Activated T-cell treated with anti-CD3 and anti-CD28 coated beads, Interleukin-2, amount 50 U/mL, for 4 hours (primary cell): Measurements from ENCODE around the gene SRPRA. TPM values are rescaled to one million over a fixed set of nuclear protein-coding genes. Genes with fewer than 3 reads are reported as not detected.

ENCODE experiments used
- ATAC-seq, 2 donors: fragments of 200-7000 bp; cut with Tn5 transposase; one replicate each; pipeline ENCODE4 v1.10.0; 2021
- DNase-seq: peaks from one replicate; pipeline ENCODE4 v3.0.0-alpha.2; 2020
- H3K27me3 Mint-ChIP-seq: one replicate; pipeline ENCODE4 v1.8.0; 2021; ENCODE audit warnings: low read depth, mixed read lengths
- H3K36me3 Mint-ChIP-seq: one replicate; pipeline ENCODE4 v1.8.0; 2022; ENCODE audit warnings: mixed read lengths; ENCODE audit not compliant: insufficient read depth
- H3K4me1 Mint-ChIP-seq: one replicate; pipeline ENCODE4 v1.8.0; 2021; ENCODE audit warnings: low read depth, mixed read lengths
- H3K4me3 Mint-ChIP-seq: one replicate; pipeline ENCODE4 v1.8.0; 2021; ENCODE audit warnings: mild to moderate bottlenecking, moderate library complexity, mixed read lengths
- H3K9me3 Mint-ChIP-seq: one replicate; pipeline ENCODE4 v1.8.0; 2021; ENCODE audit warnings: mixed read lengths
- total RNA-seq, 3 donors: library from RNA; stranded (reverse); gene quantifications; one replicate each; pipeline ENCODE4 v1.2.1, GENCODE V29; 2021

The SRPRA gene
- total RNA-seq, 3 donors from 2014 or later = 213 to 222 (median 214) TPM

DNA sequence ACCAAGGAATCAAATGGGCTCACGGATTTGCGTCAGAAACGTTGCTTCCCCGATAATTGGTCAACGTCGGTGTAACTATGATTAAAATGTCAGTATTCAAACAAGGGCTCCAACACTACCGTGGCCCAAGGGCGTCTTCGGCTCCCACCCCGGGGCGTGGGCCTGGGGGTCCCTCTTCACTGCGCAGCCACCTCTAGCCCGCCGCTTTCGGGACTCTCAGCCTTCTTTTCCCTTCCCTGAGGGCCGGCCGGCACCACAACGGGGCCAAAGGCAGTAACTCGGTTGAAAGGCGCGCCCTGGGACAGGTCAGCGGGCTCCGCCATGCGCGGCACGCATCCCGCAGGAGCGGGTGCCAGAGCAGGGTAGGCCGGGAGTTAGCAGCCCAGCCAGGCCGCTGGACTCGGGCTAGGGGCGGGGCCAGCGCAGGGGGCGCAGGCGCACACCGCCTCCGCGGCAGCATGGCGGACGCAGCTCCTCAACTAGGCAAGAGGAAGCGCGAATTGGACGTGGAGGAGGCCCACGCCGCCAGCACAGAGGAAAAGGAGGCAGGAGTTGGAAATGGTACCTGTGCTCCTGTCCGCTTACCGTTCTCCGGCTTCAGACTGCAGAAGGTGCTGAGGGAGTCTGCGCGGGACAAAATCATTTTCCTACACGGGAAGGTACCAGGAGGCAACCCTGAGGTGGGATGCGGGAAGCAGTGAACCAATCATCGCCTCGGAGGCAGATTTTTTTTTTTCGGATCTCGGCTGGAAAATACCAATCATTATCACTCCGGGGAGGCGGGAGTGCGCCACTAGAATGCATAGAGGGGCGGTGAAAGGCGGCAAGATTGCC is 35.1 kb upstream of the SRPRA start, which contains the start of gene DCPS:
TSS of gene DCPS (plus strand) at position 438 of the 834 bp plus-strand sequence. CDS start at position 459, 21 bp downstream.
- Mint-ChIP-seq H3K4me3 (peak within 1 kb of the TSS; percentile 94), H3K9me3 (no peaks in the 10 kb centered on the region), H3K4me1 (peaks cover 34% of the 10 kb centered on the region), H3K27me3 (no peaks in the 10 kb centered on the region), H3K36me3 (peaks cover 10% of the 10 kb centered on the region)
- ATAC-seq (peak; percentile 95 to 97), DNase-seq (peak; percentile 80)

DNA sequence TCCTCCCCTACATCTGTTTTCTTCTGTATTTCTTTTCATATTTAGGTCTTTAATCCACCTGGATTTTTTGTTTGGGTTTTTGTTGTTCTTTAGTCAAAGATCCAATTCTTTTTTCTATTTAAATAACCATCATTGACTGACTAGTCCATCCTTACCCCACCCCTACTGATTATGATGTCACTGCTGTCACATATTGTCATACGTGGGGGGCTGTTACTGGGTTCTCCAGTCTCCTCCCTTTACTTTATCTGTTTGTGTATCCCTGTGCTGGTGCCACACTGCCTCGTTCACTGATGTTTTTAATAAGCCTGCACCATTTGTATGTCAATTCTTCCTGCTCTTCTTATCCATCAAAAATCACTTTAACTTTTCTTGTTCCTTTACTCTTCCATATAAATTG is 28.3 kb upstream of the SRPRA start:
- ATAC-seq (no peak), DNase-seq (no peak)
- Mint-ChIP-seq H3K36me3 (peaks cover 15% of the 10 kb centered on the region), H3K4me3 (no peak overlapping the region), H3K9me3 (no peaks in the 10 kb centered on the region), H3K4me1 (peaks cover 8% of the 10 kb centered on the region), H3K27me3 (no peaks in the 10 kb centered on the region)

DNA sequence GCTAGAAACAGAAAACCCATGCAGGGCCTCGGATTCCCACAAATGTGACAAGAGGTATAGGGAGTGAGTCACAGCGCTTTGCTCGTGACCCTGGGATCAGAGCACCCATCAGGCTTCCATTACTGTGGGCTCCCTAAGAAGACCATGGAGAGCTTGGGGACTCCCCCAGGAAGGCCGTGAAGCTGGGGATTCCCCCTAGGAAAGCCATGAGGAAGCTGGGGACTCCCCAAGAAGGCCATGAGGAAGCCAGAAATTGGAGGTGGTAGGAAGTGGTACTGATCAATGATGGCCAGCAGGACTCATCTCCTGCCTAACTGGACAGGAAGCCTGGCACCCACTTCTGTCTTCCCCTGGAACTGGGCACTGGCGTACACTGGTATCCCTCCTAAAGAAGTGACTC is 25.0 kb upstream of the SRPRA start:
- DNase-seq (no peak), ATAC-seq (no peak)
- no peaks in the 10 kb centered on the region for H3K9me3 Mint-ChIP-seq
- H3K4me1 Mint-ChIP-seq = peaks cover 8% of the 10 kb centered on the region
- no peak overlapping the region for H3K4me3 Mint-ChIP-seq
- peaks cover 17% of the 10 kb centered on the region for H3K36me3 Mint-ChIP-seq
- H3K27me3 Mint-ChIP-seq = no peaks in the 10 kb centered on the region

DNA sequence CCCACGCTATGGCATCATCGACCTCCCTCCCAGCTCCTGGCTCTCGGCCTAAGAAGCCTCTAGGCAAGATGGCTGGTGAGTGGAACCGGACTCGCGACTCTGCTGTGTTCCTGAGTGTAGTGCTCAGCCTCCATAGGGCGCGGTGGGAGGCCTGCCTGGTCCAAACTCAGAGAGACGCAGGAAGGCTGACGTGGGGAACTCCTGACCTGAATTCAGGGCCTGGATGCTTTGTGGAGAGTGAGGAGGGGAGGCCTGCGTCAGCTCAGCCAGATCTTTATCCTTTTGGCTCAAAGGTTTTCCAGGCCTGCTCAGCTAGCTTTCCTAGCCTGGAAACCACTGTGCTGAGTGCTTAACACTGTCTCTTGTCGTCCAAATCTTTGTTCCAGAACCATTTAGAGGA is 22.2 kb upstream of the SRPRA start:
- no peak for DNase-seq
- H3K9me3 Mint-ChIP-seq = no peaks in the 10 kb centered on the region
- H3K4me3 Mint-ChIP-seq = no peak overlapping the region
- ATAC-seq = no peak
- H3K4me1 Mint-ChIP-seq = peaks cover 11% of the 10 kb centered on the region
- H3K27me3 Mint-ChIP-seq = no peaks in the 10 kb centered on the region
- peaks cover 19% of the 10 kb centered on the region for H3K36me3 Mint-ChIP-seq

DNA sequence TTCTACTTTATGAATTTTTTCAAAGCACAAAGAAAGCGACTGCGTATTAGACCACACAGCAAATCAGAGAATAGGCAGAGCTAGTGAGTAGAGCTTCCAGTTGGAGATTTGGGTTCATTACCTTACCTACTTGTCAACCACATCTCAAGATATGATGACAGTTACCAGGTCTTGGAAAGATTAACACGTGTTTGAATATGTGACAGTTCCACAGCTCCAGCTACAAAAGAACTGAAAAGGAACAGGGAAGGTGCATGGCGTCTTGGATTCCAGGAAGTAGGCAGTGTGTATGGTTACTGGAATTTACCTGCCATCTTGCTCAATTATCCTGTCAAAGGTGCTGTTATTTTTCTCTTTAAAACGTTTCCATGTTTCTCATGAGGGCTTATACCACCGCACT is 19.5 kb upstream of the SRPRA start:
- Mint-ChIP-seq H3K4me1 (peaks cover 25% of the 10 kb centered on the region), H3K36me3 (peaks cover 10% of the 10 kb centered on the region), H3K4me3 (no peak overlapping the region), H3K27me3 (no peaks in the 10 kb centered on the region), H3K9me3 (no peaks in the 10 kb centered on the region)
- DNase-seq (no peak), ATAC-seq (no peak)

DNA sequence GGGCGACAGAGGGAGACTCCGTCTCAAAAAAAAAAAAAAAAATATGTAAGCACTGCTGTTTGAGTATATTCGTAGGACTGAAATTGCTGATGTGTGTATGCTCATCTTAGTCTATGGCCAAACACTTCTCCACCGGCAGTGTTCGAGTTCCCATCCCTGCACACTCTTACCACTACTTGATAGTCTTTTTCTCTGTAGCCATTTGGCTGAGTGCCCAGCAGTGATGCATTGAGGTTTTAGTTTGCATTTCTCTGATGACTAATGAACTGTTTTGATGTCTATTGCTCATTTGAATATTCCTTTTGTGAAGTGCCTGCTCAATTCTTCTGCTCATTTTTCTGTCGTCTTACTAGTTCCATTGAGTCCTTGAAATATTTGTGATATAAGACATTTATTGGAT is 16.1 kb upstream of the SRPRA start:
- peak; percentile 64 to 67 for ATAC-seq
- peak; percentile 82 for DNase-seq
- Mint-ChIP-seq H3K4me3 (peak overlapping the region; percentile 94), H3K9me3 (no peaks in the 10 kb centered on the region), H3K4me1 (peaks cover 47% of the 10 kb centered on the region), H3K36me3 (peaks cover 5% of the 10 kb centered on the region), H3K27me3 (no peaks in the 10 kb centered on the region)

DNA sequence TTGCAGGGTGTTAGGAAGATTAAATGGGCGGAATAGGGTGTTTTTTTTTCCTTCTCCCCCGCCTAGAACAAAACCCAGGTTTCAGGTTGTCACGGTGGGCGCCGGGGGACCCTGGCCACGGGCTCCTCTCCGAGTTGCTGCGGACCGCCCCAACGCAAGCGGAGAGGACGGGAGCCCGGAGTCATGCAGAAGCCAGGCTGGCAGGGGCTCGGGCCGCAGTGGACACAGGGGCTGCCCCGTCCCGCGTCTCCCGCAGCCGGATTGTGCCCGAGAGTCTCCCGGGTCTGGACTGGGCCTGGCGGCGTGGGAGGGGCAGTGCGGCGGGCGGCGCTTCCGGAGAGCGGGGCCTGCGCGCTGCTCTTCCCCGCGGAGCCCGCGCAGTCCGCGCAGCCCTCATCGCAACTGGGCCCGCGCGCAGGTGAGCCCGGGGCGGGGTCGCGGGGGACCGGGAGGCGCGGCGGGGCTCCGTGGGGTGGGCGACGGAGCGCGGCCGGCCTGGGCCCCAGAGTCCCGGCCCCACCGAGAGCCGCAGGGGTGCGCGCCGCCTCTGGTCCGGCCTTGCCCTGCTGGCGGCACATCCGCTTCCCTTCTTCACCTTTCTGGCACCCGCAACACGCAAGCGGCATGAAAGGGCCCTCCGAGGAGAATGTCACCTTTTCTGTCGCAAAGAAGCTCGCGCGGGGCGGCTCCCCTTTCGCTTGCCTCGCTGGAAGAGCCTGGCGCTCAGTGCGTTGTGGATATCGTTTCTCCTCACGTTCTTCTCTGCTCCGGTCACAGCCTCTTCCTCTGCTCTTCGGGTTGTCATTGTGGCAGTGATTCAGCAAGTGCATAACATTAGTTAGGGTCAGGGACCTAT is 14.3 kb upstream of the SRPRA start, which contains the start of gene TIRAP:
TSS of gene TIRAP (plus strand) at position 358 of the 856 bp plus-strand sequence. CDS start 7,802 bp downstream, outside the sequence.
- no peaks in the 10 kb centered on the region for H3K9me3 Mint-ChIP-seq
- DNase-seq = peak; percentile 42
- H3K4me1 Mint-ChIP-seq = peaks cover 47% of the 10 kb centered on the region
- H3K27me3 Mint-ChIP-seq = no peaks in the 10 kb centered on the region
- peak; percentile 60 to 71 for ATAC-seq
- peak within 1 kb of the TSS; percentile 94 for H3K4me3 Mint-ChIP-seq
- peaks cover 5% of the 10 kb centered on the region for H3K36me3 Mint-ChIP-seq

DNA sequence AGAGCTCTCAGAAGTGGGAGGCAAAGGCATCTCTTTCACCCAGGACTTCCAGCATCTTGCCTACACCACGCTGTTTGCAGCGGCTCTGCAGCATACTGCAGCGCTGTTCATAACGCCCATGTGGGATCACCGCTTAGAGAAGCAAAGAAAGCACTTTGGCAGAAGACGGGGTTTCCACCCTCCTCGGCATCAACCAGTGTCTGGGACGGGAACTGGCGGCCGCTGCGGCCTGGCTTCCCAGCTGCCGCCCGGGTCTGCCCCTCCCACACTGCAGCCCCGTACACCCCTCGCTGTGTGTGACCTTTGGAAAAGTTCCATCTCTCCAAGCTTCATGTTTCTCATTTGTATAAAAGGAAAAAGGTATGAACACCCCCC is 13.7 kb upstream of the SRPRA start:
- peak overlapping the region; percentile 89 for H3K4me3 Mint-ChIP-seq
- no peaks in the 10 kb centered on the region for H3K27me3 Mint-ChIP-seq
- H3K9me3 Mint-ChIP-seq = no peaks in the 10 kb centered on the region
- peaks cover 6% of the 10 kb centered on the region for H3K36me3 Mint-ChIP-seq
- DNase-seq (peak; percentile 35), ATAC-seq (peak; percentile 38 to 39)
- H3K4me1 Mint-ChIP-seq = peaks cover 47% of the 10 kb centered on the region

DNA sequence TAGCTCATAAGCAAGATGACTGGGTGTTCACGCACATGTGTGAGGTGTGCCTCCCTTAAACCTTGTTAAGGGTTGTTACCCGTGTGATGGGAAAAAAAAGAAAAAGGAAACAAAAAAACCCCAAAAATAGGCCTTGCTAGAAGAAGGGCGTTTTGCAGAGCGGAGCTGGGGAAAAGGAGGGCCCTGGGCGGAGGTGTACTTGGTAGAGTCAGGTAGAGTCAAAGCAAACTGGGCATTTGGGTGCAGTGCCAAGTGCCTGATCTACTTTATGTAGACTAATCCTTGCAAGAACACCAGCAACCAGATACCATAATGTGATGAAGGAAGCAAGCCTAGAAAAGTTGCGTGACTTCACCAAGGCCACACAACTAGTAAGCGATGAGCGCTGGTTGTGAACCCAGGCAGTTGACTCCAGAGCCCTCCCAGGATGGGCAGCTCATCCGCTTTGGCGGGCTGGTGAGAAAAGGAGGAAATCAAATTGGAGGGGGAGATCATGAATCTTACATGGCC is 13.0 kb upstream of the SRPRA start:
- Mint-ChIP-seq H3K36me3 (peaks cover 3% of the 10 kb centered on the region), H3K9me3 (no peaks in the 10 kb centered on the region), H3K27me3 (no peaks in the 10 kb centered on the region), H3K4me3 (peak overlapping the region; percentile 89), H3K4me1 (peaks cover 44% of the 10 kb centered on the region)
- no peak for ATAC-seq
- DNase-seq = no peak

DNA sequence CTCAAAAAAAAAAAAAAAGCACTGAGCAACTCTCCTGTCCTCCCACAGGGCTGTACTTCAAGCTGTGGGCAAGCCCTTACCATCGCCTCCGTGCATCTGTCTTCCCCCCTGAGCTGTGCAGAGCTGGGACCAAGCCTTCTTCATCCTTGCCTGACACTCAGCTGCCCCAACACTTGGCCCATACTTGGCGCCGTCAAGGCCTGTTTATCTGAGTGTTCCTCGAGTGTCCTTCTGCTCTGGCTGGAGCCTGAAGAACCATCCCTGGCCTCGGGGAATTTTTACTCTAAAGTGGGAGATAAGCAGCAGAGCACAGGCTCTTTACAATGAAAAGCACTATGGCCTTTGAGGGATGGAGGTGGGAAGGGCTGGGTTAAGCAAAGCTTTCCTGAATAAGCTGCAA is 12.6 kb upstream of the SRPRA start:
- Mint-ChIP-seq H3K9me3 (no peaks in the 10 kb centered on the region), H3K4me3 (peak overlapping the region; percentile 89), H3K36me3 (peaks cover 3% of the 10 kb centered on the region), H3K4me1 (peaks cover 44% of the 10 kb centered on the region), H3K27me3 (no peaks in the 10 kb centered on the region)
- no peak for DNase-seq
- no peak for ATAC-seq

DNA sequence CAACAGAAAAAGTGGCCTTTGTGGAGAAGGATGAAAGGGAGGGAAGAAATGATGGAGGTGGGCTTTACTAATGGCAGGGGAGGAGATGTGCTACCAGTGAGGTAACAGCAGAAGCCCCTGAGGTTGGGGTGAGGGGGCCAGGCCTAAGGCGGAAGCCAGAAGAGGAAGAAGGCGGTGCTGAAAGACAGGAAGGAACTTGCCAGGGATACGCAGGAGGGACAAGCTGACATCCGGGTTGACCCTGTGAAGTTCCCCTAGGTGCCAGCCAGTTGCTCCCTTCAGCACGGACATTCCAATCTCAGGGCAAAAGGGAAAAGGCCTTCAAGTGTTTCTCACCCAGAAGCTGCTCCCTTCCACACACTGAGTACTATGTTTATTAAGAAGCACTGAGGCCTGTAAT is 11.9 kb upstream of the SRPRA start:
- H3K36me3 Mint-ChIP-seq = peaks cover 5% of the 10 kb centered on the region
- peak overlapping the region; percentile 45 for H3K4me3 Mint-ChIP-seq
- DNase-seq = no peak

DNA sequence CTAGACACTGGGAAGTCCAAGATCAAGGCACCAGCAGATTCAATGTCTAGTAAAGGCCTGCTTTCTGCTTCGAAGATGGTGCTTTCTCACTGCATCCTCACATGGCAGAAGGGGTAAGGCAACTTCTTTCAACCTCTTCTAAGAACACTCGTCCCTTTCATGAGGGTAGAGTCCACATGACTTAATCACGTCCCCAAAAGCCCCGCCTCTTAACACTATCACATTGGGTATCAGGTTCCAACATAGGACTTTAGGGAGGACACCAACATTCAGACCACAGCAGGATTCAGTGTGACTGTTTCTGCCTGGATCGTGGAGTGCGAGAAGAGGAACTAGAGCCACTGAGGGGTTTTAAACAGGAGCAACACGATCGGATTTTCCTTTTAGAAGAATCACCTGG is 10.5 kb upstream of the SRPRA start:
- no peak for ATAC-seq
- DNase-seq = no peak
- no peak overlapping the region for H3K4me3 Mint-ChIP-seq
- H3K9me3 Mint-ChIP-seq = no peaks in the 10 kb centered on the region
- H3K27me3 Mint-ChIP-seq = no peaks in the 10 kb centered on the region
- peaks cover 8% of the 10 kb centered on the region for H3K36me3 Mint-ChIP-seq
- H3K4me1 Mint-ChIP-seq = peaks cover 30% of the 10 kb centered on the region

More for the DNA sequence above, 11.9 kb upstream of the SRPRA start:
- H3K9me3 Mint-ChIP-seq = no peaks in the 10 kb centered on the region
- no peaks in the 10 kb centered on the region for H3K27me3 Mint-ChIP-seq
- peaks cover 43% of the 10 kb centered on the region for H3K4me1 Mint-ChIP-seq
- ATAC-seq = no peak

DNA sequence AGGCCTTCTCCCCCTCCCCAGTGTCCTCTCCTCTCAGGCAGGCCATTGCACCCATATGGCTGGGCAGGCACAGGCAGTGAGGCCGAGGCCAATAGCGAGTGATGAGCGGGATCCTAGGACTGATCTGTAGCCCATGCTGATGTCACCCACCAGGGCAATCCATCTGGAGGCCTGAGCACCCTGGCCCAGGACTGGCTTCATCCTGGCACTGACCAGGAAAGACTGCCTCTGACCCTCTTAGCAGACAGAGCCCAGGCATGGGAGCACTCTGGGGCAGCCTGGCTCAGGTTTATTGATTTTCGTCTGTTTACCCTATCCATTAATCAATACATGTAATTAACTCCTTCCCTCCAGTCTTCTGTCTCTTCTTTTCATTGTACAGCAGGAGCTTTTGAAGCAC is 9.1 kb upstream of the SRPRA start:
- H3K4me3 Mint-ChIP-seq = no peak overlapping the region
- no peak for DNase-seq
- ATAC-seq = no peak

DNA sequence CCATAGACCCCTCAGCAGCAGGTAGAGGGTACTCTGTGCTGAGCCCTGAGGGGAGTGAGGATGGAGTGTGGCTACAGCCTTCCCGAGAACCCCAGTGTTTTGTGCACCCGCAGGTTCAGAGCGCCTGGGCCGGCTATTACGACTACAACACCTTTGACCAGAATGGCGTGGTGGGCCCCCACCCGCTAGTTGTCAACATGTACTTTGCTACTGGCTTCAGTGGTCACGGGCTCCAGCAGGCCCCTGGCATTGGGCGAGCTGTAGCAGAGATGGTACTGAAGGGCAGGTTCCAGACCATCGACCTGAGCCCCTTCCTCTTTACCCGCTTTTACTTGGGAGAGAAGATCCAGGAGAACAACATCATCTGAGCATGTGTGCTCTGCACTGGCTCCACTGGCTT is 8.6 kb upstream of the SRPRA start:
- DNase-seq = no peak
- H3K4me1 Mint-ChIP-seq = peaks cover 19% of the 10 kb centered on the region
- H3K9me3 Mint-ChIP-seq = no peaks in the 10 kb centered on the region
- ATAC-seq = no peak
- H3K4me3 Mint-ChIP-seq = no peak overlapping the region
- peaks cover 14% of the 10 kb centered on the region for H3K36me3 Mint-ChIP-seq
- no peaks in the 10 kb centered on the region for H3K27me3 Mint-ChIP-seq

More for the DNA sequence above, 9.1 kb upstream of the SRPRA start:
- H3K4me1 Mint-ChIP-seq = peaks cover 22% of the 10 kb centered on the region
- H3K27me3 Mint-ChIP-seq = no peaks in the 10 kb centered on the region
- H3K9me3 Mint-ChIP-seq = no peaks in the 10 kb centered on the region
- H3K36me3 Mint-ChIP-seq = peaks cover 14% of the 10 kb centered on the region
